ENCODE data around the gene PDE11A.
A peak's percentile ranks its signal among the peaks of the same experiment; 100 is the strongest.
"Not testable (repeated sequence)": the region's sequence is repeated elsewhere in the genome, so short reads cannot be mapped to it uniquely, and the experiment has no call there.

PDE11A gene

GRCh38 chr2:177880285-177880684, 192.3 kb downstream of the PDE11A start:
- DNase-seq, result no peak

GRCh38 chr2:177876950-177877349, 195.6 kb downstream of the PDE11A start:
- DNase-seq, result no peak

GRCh38 chr2:177874686-177875085, 197.9 kb downstream of the PDE11A start:
- DNase-seq, result no peak

- no peak for DNase-seq
Measured at GRCh38 chr2:177873915-177874314, 198.7 kb downstream of the PDE11A start.

- no peak for DNase-seq
Measured at GRCh38 chr2:177872286-177872685, 200.3 kb downstream of the PDE11A start.

GRCh38 chr2:177869912-177870311, 202.7 kb downstream of the PDE11A start:
- no peak for DNase-seq

GRCh38 chr2:177869209-177869608, 203.4 kb downstream of the PDE11A start:
- DNase-seq, result no peak

GRCh38 chr2:177868806-177869205, 203.8 kb downstream of the PDE11A start:
- no peak for DNase-seq

- DNase-seq, result no peak
Measured at GRCh38 chr2:177857538-177857937, 215.0 kb downstream of the PDE11A start.

- no peak for DNase-seq
Measured at GRCh38 chr2:177852389-177852788, 220.2 kb downstream of the PDE11A start.

GRCh38 chr2:177843188-177843587, 229.4 kb downstream of the PDE11A start:
- no peak for DNase-seq

GRCh38 chr2:177842243-177842642, 230.3 kb downstream of the PDE11A start:
- no peak for DNase-seq

- not testable (repeated sequence) for DNase-seq
Measured at GRCh38 chr2:177835418-177836204, 237.0 kb downstream of the PDE11A start.

GRCh38 chr2:177832611-177833433, 239.8 kb downstream of the PDE11A start:
- peak; percentile 73 for DNase-seq

- DNase-seq, result no peak
Measured at GRCh38 chr2:177830881-177831386, 241.6 kb downstream of the PDE11A start.

- no peak for DNase-seq
Measured at GRCh38 chr2:177828557-177828956, 244.0 kb downstream of the PDE11A start.

GRCh38 chr2:177826897-177827296, 245.7 kb downstream of the PDE11A start:
- no peak for DNase-seq

- no peak for DNase-seq
Measured at GRCh38 chr2:177822941-177823340, 249.6 kb downstream of the PDE11A start.

GRCh38 chr2:177818412-177818811, 254.2 kb downstream of the PDE11A start:
- DNase-seq, result no peak

GRCh38 chr2:177817300-177817699, 255.3 kb downstream of the PDE11A start:
- DNase-seq, result no peak

- DNase-seq, result no peak
Measured at GRCh38 chr2:177816766-177817165, 255.8 kb downstream of the PDE11A start.

- DNase-seq, result no peak
Measured at GRCh38 chr2:177812713-177813396, 259.7 kb downstream of the PDE11A start.

- no peak for DNase-seq
Measured at GRCh38 chr2:177810906-177811305, 261.7 kb downstream of the PDE11A start.
